Measurements from ENCODE around the gene GRM1. TPM values are rescaled to one million over a fixed set of nuclear protein-coding genes. Genes with fewer than 3 reads are reported as not detected.

Gene GRM1
- total and polyA plus RNA-seq, 2 donors (not counting 1 experiment from before 2014, with no cell fraction given), result 0.17 TPM; not detected in 1

DNA sequence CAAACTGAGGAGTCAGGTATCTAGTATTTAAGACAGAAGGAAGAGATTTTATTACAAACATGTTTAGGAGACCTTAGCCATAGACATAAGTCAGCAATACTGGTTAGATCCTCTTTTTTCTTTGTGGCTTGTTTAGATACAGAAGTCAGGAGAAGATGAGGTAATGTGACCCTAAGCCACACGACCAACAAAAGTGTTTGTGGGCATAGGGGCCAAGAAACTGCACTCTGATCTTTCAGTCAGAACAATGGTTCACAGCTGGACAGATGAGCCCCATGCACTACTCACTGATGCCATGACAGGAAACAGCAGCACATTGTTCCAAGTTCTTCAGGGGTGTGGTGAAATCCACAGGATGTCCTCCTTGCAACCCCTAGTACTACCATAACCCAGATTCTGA, 276.2 kb downstream of the GRM1 start:
- Histone ChIP-seq H3K4me3 (replicated peaks in 1 of 4; ENCODE audit: control extremely low read depth in 1 of 4, insufficient read depth in 1 of 4, low read depth in 3 of 4, low read length in 4 of 4) (no peak overlapping the region), H3K27ac (ENCODE audit: insufficient read depth, low read length) (no peak overlapping the region), H2AFZ (ENCODE audit: low read length) (no peak overlapping the region), H4K20me1 (ENCODE audit: control insufficient read depth, extremely low read depth, insufficient read depth, low read length) (no peaks in the 10 kb centered on the region), H3K4me1 (ENCODE audit: control insufficient read depth, extremely low read depth, insufficient read depth, low read length) (no peaks in the 10 kb centered on the region), H3K9me3 (ENCODE audit: control insufficient read depth, insufficient read depth, low read depth, low read length) (no peaks in the 10 kb centered on the region), H3K27me3 (ENCODE audit: control insufficient read depth, insufficient read depth, low read length) (no peaks in the 10 kb centered on the region), H3K79me2 (ENCODE audit: control insufficient read depth, insufficient read depth, low read length) (no peaks in the 10 kb centered on the region), H3K36me3 (ENCODE audit: control insufficient read depth, insufficient read depth, low read length) (no peaks in the 10 kb centered on the region), H3K4me2 (ENCODE audit: extremely low read depth, insufficient read depth, low read length) (no peak overlapping the region), H3K9ac (ENCODE audit: insufficient read depth, low read length) (no peak overlapping the region)
- no peak for DNase-seq (ENCODE audit: low read depth in 2 of 2)
- TF ChIP-seq EZH2 (IDR thresholded peaks at IDR 0.05; ENCODE audit: low read length, missing control alignments), result no peak
- TF ChIP-seq, protein P1, sequence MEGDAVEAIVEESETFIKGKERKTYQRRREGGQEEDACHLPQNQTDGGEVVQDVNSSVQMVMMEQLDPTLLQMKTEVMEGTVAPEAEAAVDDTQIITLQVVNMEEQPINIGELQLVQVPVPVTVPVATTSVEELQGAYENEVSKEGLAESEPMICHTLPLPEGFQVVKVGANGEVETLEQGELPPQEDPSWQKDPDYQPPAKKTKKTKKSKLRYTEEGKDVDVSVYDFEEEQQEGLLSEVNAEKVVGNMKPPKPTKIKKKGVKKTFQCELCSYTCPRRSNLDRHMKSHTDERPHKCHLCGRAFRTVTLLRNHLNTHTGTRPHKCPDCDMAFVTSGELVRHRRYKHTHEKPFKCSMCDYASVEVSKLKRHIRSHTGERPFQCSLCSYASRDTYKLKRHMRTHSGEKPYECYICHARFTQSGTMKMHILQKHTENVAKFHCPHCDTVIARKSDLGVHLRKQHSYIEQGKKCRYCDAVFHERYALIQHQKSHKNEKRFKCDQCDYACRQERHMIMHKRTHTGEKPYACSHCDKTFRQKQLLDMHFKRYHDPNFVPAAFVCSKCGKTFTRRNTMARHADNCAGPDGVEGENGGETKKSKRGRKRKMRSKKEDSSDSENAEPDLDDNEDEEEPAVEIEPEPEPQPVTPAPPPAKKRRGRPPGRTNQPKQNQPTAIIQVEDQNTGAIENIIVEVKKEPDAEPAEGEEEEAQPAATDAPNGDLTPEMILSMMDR (conservative IDR thresholded peaks at IDR 0.05 in 1 of 2, IDR thresholded peaks at IDR 0.05 in 1 of 2; ENCODE audit: low read depth in 1 of 2, low read length in 2 of 2), result no peak

DNA sequence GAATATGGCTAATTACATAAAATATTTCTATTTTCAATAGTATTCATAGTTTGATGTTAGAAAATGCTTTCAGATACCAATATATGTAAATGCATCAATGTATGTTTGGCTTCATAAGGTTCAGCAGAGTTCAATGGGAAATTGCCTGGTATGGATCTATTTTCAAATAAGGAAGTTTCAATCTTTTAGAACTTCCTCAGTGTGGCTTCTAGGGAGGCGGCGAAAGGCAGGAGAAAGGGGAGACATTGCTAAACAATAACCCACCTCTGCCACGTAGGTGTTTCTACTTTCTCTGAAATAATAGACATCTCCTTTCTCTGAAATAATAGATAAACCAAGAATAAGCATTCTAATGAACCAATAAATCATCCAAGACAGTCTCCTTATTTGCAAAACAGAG, 277.1 kb downstream of the GRM1 start:
- H3K36me3 ChIP-seq (ENCODE audit: control insufficient read depth, insufficient read depth, low read length), result no peaks in the 10 kb centered on the region
- no peak overlapping the region for H3K9ac ChIP-seq (ENCODE audit: insufficient read depth, low read length)
- no peaks in the 10 kb centered on the region for H3K79me2 ChIP-seq (ENCODE audit: control insufficient read depth, insufficient read depth, low read length)
- no peak overlapping the region for H3K27ac ChIP-seq (ENCODE audit: insufficient read depth, low read length)
- DNase-seq (ENCODE audit: low read depth in 2 of 2), result no peak
- no peaks in the 10 kb centered on the region for H4K20me1 ChIP-seq (ENCODE audit: control insufficient read depth, extremely low read depth, insufficient read depth, low read length)
- no peaks in the 10 kb centered on the region for H3K9me3 ChIP-seq (ENCODE audit: control insufficient read depth, insufficient read depth, low read depth, low read length)
- no peak overlapping the region for H2AFZ ChIP-seq (ENCODE audit: low read length)
- H3K4me2 ChIP-seq (ENCODE audit: extremely low read depth, insufficient read depth, low read length), result no peak overlapping the region
- H3K4me3 ChIP-seq (replicated peaks in 1 of 4; ENCODE audit: control extremely low read depth in 1 of 4, insufficient read depth in 1 of 4, low read depth in 3 of 4, low read length in 4 of 4), result no peak overlapping the region
- TF ChIP-seq EZH2 (IDR thresholded peaks at IDR 0.05; ENCODE audit: low read length, missing control alignments), result no peak
- TF ChIP-seq, protein P1 (conservative IDR thresholded peaks at IDR 0.05 in 1 of 2, IDR thresholded peaks at IDR 0.05 in 1 of 2; ENCODE audit: low read depth in 1 of 2, low read length in 2 of 2), result no peak
- no peaks in the 10 kb centered on the region for H3K27me3 ChIP-seq (ENCODE audit: control insufficient read depth, insufficient read depth, low read length)
- H3K4me1 ChIP-seq (ENCODE audit: control insufficient read depth, extremely low read depth, insufficient read depth, low read length), result no peaks in the 10 kb centered on the region

DNA sequence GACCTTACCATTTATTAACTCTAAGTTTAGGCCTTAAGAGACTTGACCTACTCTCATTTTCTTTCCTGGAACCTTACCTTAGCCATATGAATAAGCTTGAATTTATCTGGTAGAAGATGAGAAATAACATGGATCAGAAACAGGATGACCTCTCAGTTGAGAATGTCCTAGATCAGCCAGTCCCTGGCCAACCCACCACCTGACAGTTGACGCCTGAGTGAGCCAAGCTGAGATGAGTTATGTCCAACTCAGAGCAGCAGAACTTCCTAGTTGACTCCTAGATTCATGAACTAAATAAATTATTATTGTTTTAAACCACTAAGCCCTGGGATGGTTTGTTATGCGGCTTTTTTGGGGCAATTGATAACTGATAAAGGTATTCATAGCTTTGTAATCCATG, 281.8 kb downstream of the GRM1 start:
- Histone ChIP-seq H3K36me3 (ENCODE audit: control insufficient read depth, insufficient read depth, low read length) (no peaks in the 10 kb centered on the region), H3K9ac (ENCODE audit: insufficient read depth, low read length) (no peak overlapping the region), H3K9me3 (ENCODE audit: control insufficient read depth, insufficient read depth, low read depth, low read length) (no peaks in the 10 kb centered on the region), H3K79me2 (ENCODE audit: control insufficient read depth, insufficient read depth, low read length) (no peaks in the 10 kb centered on the region), H3K4me2 (ENCODE audit: extremely low read depth, insufficient read depth, low read length) (no peak overlapping the region), H3K27ac (ENCODE audit: insufficient read depth, low read length) (no peak overlapping the region), H3K4me3 (replicated peaks in 1 of 4; ENCODE audit: control extremely low read depth in 1 of 4, insufficient read depth in 1 of 4, low read depth in 3 of 4, low read length in 4 of 4) (no peak overlapping the region), H3K27me3 (ENCODE audit: control insufficient read depth, insufficient read depth, low read length) (no peaks in the 10 kb centered on the region), H4K20me1 (ENCODE audit: control insufficient read depth, extremely low read depth, insufficient read depth, low read length) (no peaks in the 10 kb centered on the region), H2AFZ (ENCODE audit: low read length) (no peak overlapping the region), H3K4me1 (ENCODE audit: control insufficient read depth, extremely low read depth, insufficient read depth, low read length) (no peaks in the 10 kb centered on the region)
- DNase-seq (ENCODE audit: low read depth in 2 of 2), result no peak
- no peak for TF ChIP-seq EZH2 (IDR thresholded peaks at IDR 0.05; ENCODE audit: low read length, missing control alignments)
- TF ChIP-seq, protein P1 (conservative IDR thresholded peaks at IDR 0.05 in 1 of 2, IDR thresholded peaks at IDR 0.05 in 1 of 2; ENCODE audit: low read depth in 1 of 2, low read length in 2 of 2), result no peak
